Sigmoid colon (tissue), 4 donors: ENCODE results near the gene FAM117A.

Experiments
- CTCF ChIP-seq, 4 experiments: fragments of 450-650 bp in 3 of 4; fragments of 200-600 bp in 1 of 4; IDR thresholded peaks; one replicate each; pipeline ENCODE4 v1.5.1; 2016 to 2019; ENCODE audit warnings: antibody characterized with exemption in 4 of 4, mild to moderate bottlenecking in 3 of 4, moderate library complexity in 2 of 4
- EP300 ChIP-seq, 4 donors: sonication (generic); formaldehyde crosslinking; IDR thresholded peaks; one replicate each; pipeline ENCODE4 v1.6.1; 2017; ENCODE audit warnings: antibody characterized with exemption in 4 of 4
- POLR2A ChIP-seq, 2 donors: fragments of 450-650 bp; IDR thresholded peaks; one replicate each; pipeline ENCODE4 v1.6.1; 2016; ENCODE audit warnings: antibody characterized with exemption in 2 of 2, mild to moderate bottlenecking in 2 of 2, moderate library complexity in 2 of 2
- POLR2AphosphoS5 ChIP-seq, 4 donors: sonication (generic); formaldehyde crosslinking; IDR thresholded peaks; one replicate each; pipeline ENCODE4 v1.6.1; 2017; ENCODE audit warnings: antibody characterized with exemption in 4 of 4

- TF ChIP-seq POLR2A (IDR thresholded peaks at IDR 0.05): peak; percentile 5 to 16
- peak in 1 of 4 donors; percentile 26 for TF ChIP-seq EP300 (IDR thresholded peaks at IDR 0.05)
- peak; percentile 87 to 91 (median 90) for TF ChIP-seq POLR2AphosphoS5 (IDR thresholded peaks at IDR 0.05)
- TF ChIP-seq CTCF (IDR thresholded peaks at IDR 0.05): no peak
Measured at GRCh38 chr17:49677933-49678847, 85.7 kb downstream of the FAM117A start, which contains the start of gene SPOP.
